ENCODE data around the gene SEPTIN14. TPM values are rescaled to one million over a fixed set of nuclear protein-coding genes. Genes with fewer than 3 reads are reported as not detected.

Gene SEPTIN14
- total and polyA plus RNA-seq, 2 experiments from 2014 or later: not detected

Small RNA genes within 50 kb of the gene (small RNA-seq; reads per million reads assigned to genes)
- gene AC092647.1 (ENCODE audit: low replicate concordance) (not detected), gene AC092647.2 (ENCODE audit: low replicate concordance) (not detected), gene RNU6-1126P (ENCODE audit: low replicate concordance) (not detected)

Other genes starting within 250 kb of the SEPTIN14 start
- 4.6 and 5.0 TPM in 2 replicates for gene ZNF713, start 24.7 kb upstream of the SEPTIN14 start, total RNA-seq (2014; rRNA removed; shearing (Covaris generic))
- gene ZNF713, start 24.7 kb upstream of the SEPTIN14 start, polyA plus RNA-seq (2016; fragmentation: Nextera tagmentation; extraction: Ambion mirVana): 2.1 and 2.6 TPM in 2 replicates
- 14.6 and 14.8 TPM in 2 replicates for gene MRPS17, start 89.1 kb upstream of the SEPTIN14 start, total RNA-seq (2014; rRNA removed; shearing (Covaris generic))
- gene MRPS17, start 89.1 kb upstream of the SEPTIN14 start, polyA plus RNA-seq (2016; fragmentation: Nextera tagmentation; extraction: Ambion mirVana): 100 and 104 TPM in 2 replicates
- gene NIPSNAP2, start 101.8 kb upstream of the SEPTIN14 start, total RNA-seq (2014; rRNA removed; shearing (Covaris generic)): 29.8 and 30.0 TPM in 2 replicates
- gene NIPSNAP2, start 101.8 kb upstream of the SEPTIN14 start, polyA plus RNA-seq (2016; fragmentation: Nextera tagmentation; extraction: Ambion mirVana): 21.1 and 30.5 TPM in 2 replicates
- 143 and 149 TPM in 2 replicates for gene PSPH, start 188.7 kb upstream of the SEPTIN14 start, total RNA-seq (2014; rRNA removed; shearing (Covaris generic))
- gene PSPH, start 188.7 kb upstream of the SEPTIN14 start, polyA plus RNA-seq (2016; fragmentation: Nextera tagmentation; extraction: Ambion mirVana): 35.8 and 38.3 TPM in 2 replicates
- gene CCT6A, start 189.0 kb upstream of the SEPTIN14 start, total RNA-seq (2014; rRNA removed; shearing (Covaris generic)): 266 and 318 TPM in 2 replicates
- 497 and 505 TPM in 2 replicates for gene CCT6A, start 189.0 kb upstream of the SEPTIN14 start, polyA plus RNA-seq (2016; fragmentation: Nextera tagmentation; extraction: Ambion mirVana)
- gene SUMF2, start 201.5 kb upstream of the SEPTIN14 start, total RNA-seq (2014; rRNA removed; shearing (Covaris generic)): 45.7 and 52.9 TPM in 2 replicates
- gene SUMF2, start 201.5 kb upstream of the SEPTIN14 start, polyA plus RNA-seq (2016; fragmentation: Nextera tagmentation; extraction: Ambion mirVana): 31.4 and 32.9 TPM in 2 replicates
- not detected in 2 replicates for gene PHKG1, start 230.2 kb upstream of the SEPTIN14 start, total RNA-seq (2014; rRNA removed; shearing (Covaris generic))
- gene PHKG1, start 230.2 kb upstream of the SEPTIN14 start, polyA plus RNA-seq (2016; fragmentation: Nextera tagmentation; extraction: Ambion mirVana): 0.38 TPM in 1 of 2 replicates, not detected in the other
- not detected in 2 replicates for gene CHCHD2, start 243.7 kb upstream of the SEPTIN14 start, total RNA-seq (2014; rRNA removed; shearing (Covaris generic))
- 0.94 and 1.8 TPM in 2 replicates for gene CHCHD2, start 243.7 kb upstream of the SEPTIN14 start, polyA plus RNA-seq (2016; fragmentation: Nextera tagmentation; extraction: Ambion mirVana)